Gastrocnemius medialis (tissue), 4 donors: ENCODE data around the gene ERO1B.

ENCODE experiments used
- POLR2A ChIP-seq, 2 donors: fragments of 450-650 bp; IDR thresholded peaks; one replicate each; pipeline ENCODE4 v1.6.1; 2017; ENCODE audit warnings: antibody characterized with exemption in 2 of 2, mild to moderate bottlenecking in 2 of 2, moderate library complexity in 2 of 2
- TF ChIP-seq, protein P1 (sequence below), 5 experiments: fragments of 450-650 bp in 3 of 5; fragments of 200-600 bp in 2 of 5; sonication (generic) in 2 of 5; IDR thresholded peaks in 4 of 5; conservative IDR thresholded peaks in 1 of 5; 1 replicate in 4 of 5; 2 replicates in 1 of 5; pipeline ENCODE4 v1.5.1; 2016 to 2019; ENCODE audit warnings: antibody characterized with exemption in 5 of 5, mild to moderate bottlenecking in 3 of 5, moderate library complexity in 3 of 5

DNA sequence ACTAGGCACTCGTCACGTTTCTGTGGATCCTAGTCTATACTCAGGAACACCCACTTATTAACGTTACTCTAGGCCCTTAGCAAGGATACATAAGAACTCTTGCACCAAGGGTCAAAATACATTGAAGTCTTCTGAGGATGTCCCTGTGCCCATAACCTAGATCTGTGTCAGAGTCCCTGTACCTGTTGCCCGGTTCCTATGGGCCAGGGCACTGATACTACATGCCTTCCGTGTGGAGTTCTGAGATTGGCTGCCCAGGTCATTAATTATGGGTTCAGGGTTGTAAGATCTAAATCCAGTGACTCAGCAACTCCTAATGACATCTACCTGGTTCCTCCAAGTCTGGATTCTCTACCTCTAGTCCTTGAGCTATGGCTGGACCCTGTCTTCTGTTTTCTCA lies 69.9 kb downstream of the ERO1B start:
- TF ChIP-seq, protein P1, sequence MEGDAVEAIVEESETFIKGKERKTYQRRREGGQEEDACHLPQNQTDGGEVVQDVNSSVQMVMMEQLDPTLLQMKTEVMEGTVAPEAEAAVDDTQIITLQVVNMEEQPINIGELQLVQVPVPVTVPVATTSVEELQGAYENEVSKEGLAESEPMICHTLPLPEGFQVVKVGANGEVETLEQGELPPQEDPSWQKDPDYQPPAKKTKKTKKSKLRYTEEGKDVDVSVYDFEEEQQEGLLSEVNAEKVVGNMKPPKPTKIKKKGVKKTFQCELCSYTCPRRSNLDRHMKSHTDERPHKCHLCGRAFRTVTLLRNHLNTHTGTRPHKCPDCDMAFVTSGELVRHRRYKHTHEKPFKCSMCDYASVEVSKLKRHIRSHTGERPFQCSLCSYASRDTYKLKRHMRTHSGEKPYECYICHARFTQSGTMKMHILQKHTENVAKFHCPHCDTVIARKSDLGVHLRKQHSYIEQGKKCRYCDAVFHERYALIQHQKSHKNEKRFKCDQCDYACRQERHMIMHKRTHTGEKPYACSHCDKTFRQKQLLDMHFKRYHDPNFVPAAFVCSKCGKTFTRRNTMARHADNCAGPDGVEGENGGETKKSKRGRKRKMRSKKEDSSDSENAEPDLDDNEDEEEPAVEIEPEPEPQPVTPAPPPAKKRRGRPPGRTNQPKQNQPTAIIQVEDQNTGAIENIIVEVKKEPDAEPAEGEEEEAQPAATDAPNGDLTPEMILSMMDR (IDR thresholded peaks at IDR 0.05 in 4 of 5, conservative IDR thresholded peaks at IDR 0.05 in 1 of 5), result no peak
- TF ChIP-seq POLR2A (IDR thresholded peaks at IDR 0.05), result no peak
